Mucosa of descending colon (tissue), 3 donors: ENCODE data around the gene ASH1L. TPM values are rescaled to one million over a fixed set of nuclear protein-coding genes. Genes with fewer than 3 reads are reported as not detected.
"Not testable (repeated sequence)": the region's sequence is repeated elsewhere in the genome, so short reads cannot be mapped to it uniquely, and the experiment has no call there.

Experiments used
- ATAC-seq: fragments of 200-7000 bp; cut with Tn5 transposase; one replicate; pipeline ENCODE4 v1.9.1; 2020; ENCODE audit warnings: mild to moderate bottlenecking, moderate library complexity
- DNase-seq, 3 donors: peaks; one replicate each; pipeline ENCODE4 v3.0.0-alpha.2; 2020
- H3K36me3 ChIP-seq: fragments of 200-600 bp; one replicate; pipeline ENCODE4 v1.8.0; 2021; ENCODE audit warnings: low read depth, mild to moderate bottlenecking
- H3K4me1 ChIP-seq: fragments of 200-600 bp; one replicate; pipeline ENCODE4 v1.8.0; 2021; ENCODE audit warnings: low read depth, mild to moderate bottlenecking
- H3K4me3 ChIP-seq: fragments of 200-600 bp; one replicate; pipeline ENCODE4 v1.8.0; 2021; ENCODE audit warnings: mild to moderate bottlenecking
- H3K9me3 ChIP-seq: fragments of 200-600 bp; one replicate; pipeline ENCODE4 v1.8.0; 2021; ENCODE audit warnings: mild to moderate bottlenecking
- intact Hi-C, 2 donors: fragments of 100-400 bp; cut with DNase I in 1 of 2; cut with micrococcal nuclease in 1 of 2; formaldehyde crosslinking; loops; one replicate each; pipeline versions ENCODE4 v1.11.0 to v1.11.1; 2022; cut with DNase I, micrococcal nuclease
- total RNA-seq, 3 donors: library from RNA; stranded (reverse); fragmentation: NEBNext Ultra II Directional in 2 of 3; extraction: Animal tissue kit (Norgen Biotek cat#: 25700) in 2 of 3; gene quantifications; one replicate each; pipeline versions ENCODE4 v1.2.1 to v1.2.4, GENCODE V29; 2021 to 2023
- TF ChIP-seq, protein P1 (sequence below): fragments of 200-600 bp; IDR thresholded peaks from one replicate; pipeline ENCODE4 v1.8.0; 2022; ENCODE audit warnings: antibody characterized with exemption, mild to moderate bottlenecking
- donor health status: DM: no; HTN: no; CAD: no; lungs with moderate emphysema.
- donor health status: DM: no; HTN: no; CAD: no.
- donor health status: DM: no; HTN: yes; CAD: no.

Gene ASH1L
- total RNA-seq, 3 donors from 2014 or later = 50.4 to 100 (median 64.4) TPM

DNA sequence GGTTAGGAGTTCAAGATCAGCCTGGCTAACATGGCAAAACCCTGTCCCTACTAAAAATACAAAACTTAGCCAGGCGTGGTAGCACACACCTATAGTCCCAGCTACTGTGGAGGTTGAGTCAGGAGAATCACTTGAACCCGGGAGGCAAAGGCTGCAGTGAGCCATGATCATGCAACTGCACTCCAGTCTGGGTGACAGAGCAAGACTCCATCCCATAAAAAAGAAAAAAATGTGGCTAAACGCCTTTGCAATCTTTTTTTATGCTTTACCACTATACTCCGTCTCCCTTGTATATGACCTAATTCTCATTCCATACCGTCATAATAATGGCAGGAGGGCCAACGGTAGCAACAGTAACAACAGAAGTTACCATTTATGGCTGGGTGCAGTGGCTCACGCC, 109.5 kb downstream of the ASH1L start:
- ATAC-seq (no peak), DNase-seq (no peak)
- intact Hi-C loops = no loop called here
- Histone ChIP-seq H3K4me1 (no peaks in the 10 kb centered on the region), H3K9me3 (no peaks in the 10 kb centered on the region), H3K4me3 (no peak overlapping the region), H3K36me3 (no peaks in the 10 kb centered on the region)
- TF ChIP-seq, protein P1, sequence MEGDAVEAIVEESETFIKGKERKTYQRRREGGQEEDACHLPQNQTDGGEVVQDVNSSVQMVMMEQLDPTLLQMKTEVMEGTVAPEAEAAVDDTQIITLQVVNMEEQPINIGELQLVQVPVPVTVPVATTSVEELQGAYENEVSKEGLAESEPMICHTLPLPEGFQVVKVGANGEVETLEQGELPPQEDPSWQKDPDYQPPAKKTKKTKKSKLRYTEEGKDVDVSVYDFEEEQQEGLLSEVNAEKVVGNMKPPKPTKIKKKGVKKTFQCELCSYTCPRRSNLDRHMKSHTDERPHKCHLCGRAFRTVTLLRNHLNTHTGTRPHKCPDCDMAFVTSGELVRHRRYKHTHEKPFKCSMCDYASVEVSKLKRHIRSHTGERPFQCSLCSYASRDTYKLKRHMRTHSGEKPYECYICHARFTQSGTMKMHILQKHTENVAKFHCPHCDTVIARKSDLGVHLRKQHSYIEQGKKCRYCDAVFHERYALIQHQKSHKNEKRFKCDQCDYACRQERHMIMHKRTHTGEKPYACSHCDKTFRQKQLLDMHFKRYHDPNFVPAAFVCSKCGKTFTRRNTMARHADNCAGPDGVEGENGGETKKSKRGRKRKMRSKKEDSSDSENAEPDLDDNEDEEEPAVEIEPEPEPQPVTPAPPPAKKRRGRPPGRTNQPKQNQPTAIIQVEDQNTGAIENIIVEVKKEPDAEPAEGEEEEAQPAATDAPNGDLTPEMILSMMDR = no peak

DNA sequence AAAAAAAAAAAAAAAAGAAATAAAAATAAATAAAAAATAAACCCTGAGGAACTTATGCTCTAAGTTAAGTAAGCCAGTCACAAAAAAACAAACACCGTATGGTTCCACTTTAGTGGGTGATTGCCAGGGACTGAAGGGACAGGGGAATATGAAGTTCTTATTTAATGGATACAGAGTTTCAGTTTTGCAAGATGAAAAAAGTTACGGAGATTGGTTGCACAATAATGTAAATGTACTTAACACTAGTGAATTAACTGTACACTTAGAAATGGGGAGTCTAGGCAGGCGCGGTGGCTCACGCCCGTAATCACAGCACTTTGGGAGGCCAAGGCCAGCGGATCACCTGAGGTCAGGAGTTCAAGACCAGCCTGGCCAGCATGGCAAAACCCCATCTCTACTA, 111.4 kb downstream of the ASH1L start:
- no peaks in the 10 kb centered on the region for H3K9me3 ChIP-seq
- DNase-seq = no peak
- ATAC-seq = no peak
- no peaks in the 10 kb centered on the region for H3K4me1 ChIP-seq
- TF ChIP-seq, protein P1 = no peak
- no peaks in the 10 kb centered on the region for H3K36me3 ChIP-seq
- no peak overlapping the region for H3K4me3 ChIP-seq
- intact Hi-C loops = no loop called here

DNA sequence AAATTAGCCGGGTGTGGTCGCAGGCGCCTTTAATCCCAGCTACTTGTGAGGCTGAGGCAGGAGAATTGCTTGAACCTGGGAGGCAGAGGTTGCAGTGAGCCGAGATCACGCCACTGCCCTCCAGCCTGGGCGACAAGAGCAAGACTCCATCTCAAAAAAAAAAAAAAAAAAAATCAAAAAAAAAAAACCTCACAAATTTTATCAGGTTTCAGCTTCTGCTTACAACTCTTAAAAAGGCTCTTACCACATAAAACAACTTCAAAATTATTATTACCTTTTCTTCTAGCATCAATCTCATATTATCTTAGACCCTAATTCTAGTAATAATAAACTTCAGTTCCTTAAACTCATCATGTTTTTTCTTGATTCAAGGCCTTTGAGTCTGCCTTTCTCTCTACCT, 120.2 kb downstream of the ASH1L start:
- H3K4me3 ChIP-seq, DNase-seq, H3K4me1 ChIP-seq, H3K36me3 ChIP-seq, ATAC-seq, intact Hi-C loops, H3K9me3 ChIP-seq: not testable (repeated sequence)

DNA sequence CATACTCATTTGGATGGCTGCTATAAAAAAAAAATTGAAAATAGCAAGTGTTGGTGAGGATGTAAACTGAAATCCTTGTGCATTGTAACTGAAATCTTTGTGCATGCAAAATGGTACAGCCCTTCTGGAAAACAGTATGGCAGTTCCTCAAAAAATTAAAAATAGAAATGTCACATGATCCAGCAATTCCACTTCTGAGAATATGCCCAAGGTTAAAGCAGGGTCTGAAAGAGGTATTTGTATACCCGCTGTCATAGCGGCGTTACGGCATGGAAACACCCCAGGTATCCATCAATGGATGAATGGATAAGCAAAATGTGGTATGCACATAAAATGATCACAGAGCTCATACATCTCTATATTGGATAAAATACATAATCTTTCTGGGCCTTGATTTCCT, 125.2 kb downstream of the ASH1L start:
- Histone ChIP-seq H3K36me3 (no peaks in the 10 kb centered on the region), H3K9me3 (no peaks in the 10 kb centered on the region), H3K4me3 (no peak overlapping the region), H3K4me1 (no peaks in the 10 kb centered on the region)
- TF ChIP-seq, protein P1 = no peak
- intact Hi-C loops = no loop called here
- no peak for ATAC-seq
- DNase-seq = no peak

DNA sequence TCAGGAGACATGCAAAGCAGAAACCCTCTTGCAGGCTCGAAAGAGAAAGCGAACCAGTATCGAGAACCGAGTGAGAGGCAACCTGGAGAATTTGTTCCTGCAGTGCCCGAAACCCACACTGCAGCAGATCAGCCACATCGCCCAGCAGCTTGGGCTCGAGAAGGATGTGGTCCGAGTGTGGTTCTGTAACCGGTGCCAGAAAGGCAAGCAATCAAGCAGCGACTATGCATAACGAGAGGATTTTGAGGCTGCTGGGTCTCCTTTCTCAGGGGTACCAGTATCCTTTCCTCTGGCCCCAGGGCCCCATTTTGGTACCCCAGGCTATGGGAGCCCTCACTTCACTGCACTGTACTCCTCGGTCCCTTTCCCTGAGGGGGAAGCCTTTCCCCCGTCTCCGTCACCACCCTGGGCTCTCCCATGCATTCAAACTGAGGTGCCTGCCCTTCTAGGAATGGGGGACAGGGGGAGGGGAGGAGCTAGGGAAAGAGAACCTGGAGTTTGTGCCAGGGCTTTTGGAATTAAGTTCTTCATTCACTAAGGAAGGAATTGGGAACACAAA, 128.7 kb downstream of the ASH1L start:
- intact Hi-C loops, H3K36me3 ChIP-seq, H3K4me3 ChIP-seq, ATAC-seq, DNase-seq, H3K9me3 ChIP-seq, H3K4me1 ChIP-seq: not testable (repeated sequence)

DNA sequence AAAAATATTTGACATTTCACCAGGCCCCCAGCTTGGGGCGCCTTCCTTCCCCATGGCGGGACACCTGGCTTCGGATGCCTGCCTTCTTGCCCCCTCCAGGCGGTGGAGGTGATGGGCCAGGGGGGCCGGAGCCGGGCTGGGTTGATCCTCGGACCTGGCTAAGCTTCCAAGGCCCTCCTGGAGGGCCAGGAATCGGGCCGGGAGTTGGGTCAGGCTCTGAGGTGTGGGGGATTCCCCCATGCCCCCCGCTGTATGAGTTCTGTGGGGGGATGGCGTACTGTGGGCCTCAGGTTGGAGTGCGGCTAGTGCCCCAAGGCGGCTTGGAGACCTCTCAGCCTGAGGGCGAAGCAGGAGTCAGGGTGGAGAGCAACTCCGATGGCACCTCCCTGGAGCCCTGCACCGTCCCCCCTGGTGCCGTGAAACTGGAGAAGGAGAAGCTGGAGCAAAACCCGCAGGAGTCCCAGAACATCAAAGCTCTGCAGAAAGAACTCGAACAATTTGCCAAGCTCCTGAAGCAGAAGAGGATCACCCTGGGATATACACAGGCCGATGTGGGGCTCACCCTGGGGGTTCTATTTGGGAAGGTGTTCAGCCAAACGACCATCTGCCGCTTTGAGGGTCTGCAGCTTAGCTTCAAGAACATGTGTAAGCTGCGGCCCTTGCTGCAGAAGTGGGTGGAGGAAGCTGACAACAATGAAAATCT, 129.3 kb downstream of the ASH1L start:
- H3K36me3 ChIP-seq, H3K4me1 ChIP-seq, intact Hi-C loops, ATAC-seq, DNase-seq, H3K9me3 ChIP-seq, H3K4me3 ChIP-seq: not testable (repeated sequence)

DNA sequence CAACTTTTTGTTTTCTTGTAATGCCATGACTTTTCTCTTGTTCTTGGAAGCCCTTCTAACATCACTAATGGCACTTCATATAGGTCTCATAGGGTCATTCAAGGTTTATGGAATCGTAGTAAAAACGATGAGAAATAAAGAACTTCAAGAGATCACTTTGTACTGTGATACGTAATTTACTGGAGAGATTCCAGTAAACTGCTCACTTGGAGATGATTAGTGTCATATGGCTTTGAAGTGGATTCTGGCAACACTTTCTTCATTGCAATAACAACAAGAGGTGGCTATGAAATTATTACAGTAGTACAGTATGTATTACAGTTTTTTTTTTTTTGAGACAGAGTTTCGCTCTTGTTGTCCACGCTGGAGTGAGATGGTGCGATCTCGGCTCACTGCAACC, 138.5 kb downstream of the ASH1L start:
- DNase-seq (no peak), ATAC-seq (no peak)
- H3K4me3 ChIP-seq = no peak overlapping the region
- no peaks in the 10 kb centered on the region for H3K9me3 ChIP-seq
- TF ChIP-seq, protein P1 = no peak
- no peaks in the 10 kb centered on the region for H3K36me3 ChIP-seq
- intact Hi-C loops = no loop called here
- H3K4me1 ChIP-seq = no peaks in the 10 kb centered on the region
